GM13976 (cell line): ENCODE results near the gene ATN1.

Experiments used
- DNase-seq: peaks from one replicate; pipeline ENCODE4 v3.0.0; 2012; ENCODE audit warnings: low spot score
- in situ Hi-C: fragments of 300-500 bp; cut with MboI; formaldehyde crosslinking; loops from one replicate; pipeline ENCODE4 v1.12.0; 2022; ENCODE audit warnings: low sequenced_read_pairs, mixed read lengths, inconsistent platforms; ENCODE audit not compliant: unreplicated experiment
- TF ChIP-seq, protein P1 (sequence below): IDR thresholded peaks from 2 replicates; pipeline ENCODE4 v1.5.1; 2012; ENCODE audit warnings: borderline replicate concordance, mild to moderate bottlenecking; ENCODE audit not compliant: insufficient read depth; ENCODE audit errors: extremely low read depth, missing control alignments, control extremely low read depth

Gene ATN1

DNA sequence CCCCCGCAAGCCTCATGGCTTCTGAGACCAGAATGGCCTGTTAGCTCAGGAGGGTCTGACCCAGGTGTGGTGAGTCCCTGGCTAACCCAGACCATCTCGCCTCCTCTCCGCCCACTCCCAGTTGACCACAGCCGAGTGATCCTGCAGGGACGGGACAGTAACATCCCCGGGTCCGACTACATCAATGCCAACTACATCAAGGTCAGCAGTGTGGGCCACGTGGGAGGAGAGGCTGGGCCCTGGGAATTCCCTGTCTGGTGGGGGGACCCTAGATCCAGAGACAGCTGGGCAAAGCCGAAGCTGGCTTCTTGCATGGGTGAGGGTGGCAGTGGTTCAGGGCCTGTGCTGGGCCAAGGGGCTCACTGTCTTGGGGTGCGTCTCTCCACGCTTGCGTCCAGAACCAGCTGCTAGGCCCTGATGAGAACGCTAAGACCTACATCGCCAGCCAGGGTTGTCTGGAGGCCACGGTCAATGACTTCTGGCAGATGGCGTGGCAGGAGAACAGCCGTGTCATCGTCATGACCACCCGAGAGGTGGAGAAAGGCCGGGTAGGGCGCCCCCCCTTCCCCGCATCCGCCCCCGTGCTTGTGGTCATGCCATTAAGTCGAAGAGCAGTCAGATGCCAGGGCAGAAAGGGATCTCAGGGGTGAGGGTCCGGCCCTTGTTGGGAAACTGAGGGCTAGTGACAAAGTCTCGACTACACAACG, 28.4 kb downstream of the ATN1 start:
- TF ChIP-seq, protein P1, sequence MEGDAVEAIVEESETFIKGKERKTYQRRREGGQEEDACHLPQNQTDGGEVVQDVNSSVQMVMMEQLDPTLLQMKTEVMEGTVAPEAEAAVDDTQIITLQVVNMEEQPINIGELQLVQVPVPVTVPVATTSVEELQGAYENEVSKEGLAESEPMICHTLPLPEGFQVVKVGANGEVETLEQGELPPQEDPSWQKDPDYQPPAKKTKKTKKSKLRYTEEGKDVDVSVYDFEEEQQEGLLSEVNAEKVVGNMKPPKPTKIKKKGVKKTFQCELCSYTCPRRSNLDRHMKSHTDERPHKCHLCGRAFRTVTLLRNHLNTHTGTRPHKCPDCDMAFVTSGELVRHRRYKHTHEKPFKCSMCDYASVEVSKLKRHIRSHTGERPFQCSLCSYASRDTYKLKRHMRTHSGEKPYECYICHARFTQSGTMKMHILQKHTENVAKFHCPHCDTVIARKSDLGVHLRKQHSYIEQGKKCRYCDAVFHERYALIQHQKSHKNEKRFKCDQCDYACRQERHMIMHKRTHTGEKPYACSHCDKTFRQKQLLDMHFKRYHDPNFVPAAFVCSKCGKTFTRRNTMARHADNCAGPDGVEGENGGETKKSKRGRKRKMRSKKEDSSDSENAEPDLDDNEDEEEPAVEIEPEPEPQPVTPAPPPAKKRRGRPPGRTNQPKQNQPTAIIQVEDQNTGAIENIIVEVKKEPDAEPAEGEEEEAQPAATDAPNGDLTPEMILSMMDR = no peak
- in situ Hi-C loops = no loop called here

DNA sequence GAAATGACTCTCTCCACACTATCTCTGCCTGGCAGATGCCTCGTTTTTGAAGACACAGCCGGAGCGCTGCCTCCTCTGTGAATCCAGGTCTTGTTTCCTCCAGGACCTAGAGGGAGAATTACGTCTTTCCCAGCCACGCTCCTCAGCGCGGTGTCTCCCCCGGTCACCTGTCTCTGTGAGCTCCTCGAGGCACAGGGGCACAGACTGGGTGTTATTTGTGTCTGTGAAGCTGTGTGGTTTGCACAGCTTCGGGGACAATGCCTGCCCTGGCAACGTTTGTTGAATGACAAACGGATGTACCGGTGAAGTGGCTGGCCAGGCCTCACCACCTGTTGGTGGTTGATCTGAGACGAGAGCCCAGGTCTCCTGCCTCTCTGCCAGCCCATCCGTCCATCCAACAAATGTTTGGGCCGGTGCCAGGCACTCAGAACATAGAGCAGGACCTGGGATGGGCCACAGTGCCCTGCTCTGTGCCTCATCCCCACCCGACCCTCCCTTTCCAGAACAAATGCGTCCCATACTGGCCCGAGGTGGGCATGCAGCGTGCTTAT, 29.5 kb downstream of the ATN1 start:
- in situ Hi-C loops = no loop called here
- DNase-seq = no peak
- TF ChIP-seq, protein P1 = no peak

More for the DNA sequence above, 28.4 kb downstream of the ATN1 start:
- peak; percentile 37 for DNase-seq

DNA sequence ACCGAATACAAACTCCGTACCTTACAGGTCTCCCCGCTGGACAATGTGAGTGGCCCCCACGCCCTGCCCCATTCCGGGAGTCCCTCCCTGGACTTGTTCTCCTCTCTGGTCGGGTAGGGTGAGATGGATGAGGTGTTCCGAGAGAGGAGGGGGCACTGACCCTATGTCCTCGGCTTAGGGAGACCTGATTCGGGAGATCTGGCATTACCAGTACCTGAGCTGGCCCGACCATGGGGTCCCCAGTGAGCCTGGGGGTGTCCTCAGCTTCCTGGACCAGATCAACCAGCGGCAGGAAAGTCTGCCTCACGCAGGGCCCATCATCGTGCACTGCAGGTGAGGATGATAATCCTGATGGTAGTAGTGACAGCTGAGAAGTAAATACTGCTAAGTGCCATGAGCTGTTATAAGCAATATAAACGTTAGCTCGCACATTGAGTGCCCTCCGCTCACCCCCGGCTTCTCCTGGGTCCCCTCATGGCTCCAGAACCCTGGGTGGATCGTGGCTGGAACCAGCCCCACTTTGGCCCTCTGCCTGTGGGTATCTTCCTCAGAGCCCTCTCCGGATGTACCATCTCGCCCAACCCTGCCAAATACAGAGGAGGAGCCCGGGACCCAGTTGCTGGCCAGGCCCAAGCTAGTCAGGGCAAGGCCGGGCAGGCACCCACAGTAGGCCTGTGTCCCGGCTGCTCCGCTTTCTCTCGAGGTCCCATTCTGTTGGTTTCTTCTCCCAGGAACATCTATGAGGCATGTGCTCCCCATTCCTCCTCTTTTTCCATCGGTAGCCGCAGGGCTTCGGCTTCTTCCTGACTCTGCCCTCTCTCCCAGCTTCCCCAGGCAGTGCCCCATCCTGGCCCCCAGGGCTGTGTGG, 30.2 kb downstream of the ATN1 start:
- DNase-seq = no peak
- in situ Hi-C loops = no loop called here
- TF ChIP-seq, protein P1 = no peak

DNA sequence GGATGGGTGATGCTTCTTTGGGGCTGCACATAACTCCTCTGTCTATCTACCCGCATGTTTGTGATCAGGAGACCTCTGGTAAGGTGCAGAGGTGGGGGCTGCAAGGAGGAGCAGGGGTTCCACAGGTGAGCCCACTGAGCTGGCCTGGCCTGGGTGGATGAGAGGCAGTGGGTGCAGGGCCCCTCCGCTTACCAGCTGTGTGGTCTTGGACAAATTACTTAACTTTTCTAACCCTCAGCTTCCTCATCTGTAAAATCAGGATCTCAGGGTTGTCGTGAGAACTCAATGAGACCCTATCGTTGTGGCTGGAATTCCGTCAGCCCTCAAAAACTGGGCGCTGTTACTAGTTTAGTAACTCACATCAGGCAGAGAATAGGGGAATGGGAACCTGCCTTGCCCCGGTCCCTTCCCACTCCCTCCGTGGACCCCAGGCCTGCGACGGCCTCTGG, 30.9 kb downstream of the ATN1 start:
- in situ Hi-C loops = no loop called here
- TF ChIP-seq, protein P1 = no peak
- peak; percentile 33 for DNase-seq

DNA sequence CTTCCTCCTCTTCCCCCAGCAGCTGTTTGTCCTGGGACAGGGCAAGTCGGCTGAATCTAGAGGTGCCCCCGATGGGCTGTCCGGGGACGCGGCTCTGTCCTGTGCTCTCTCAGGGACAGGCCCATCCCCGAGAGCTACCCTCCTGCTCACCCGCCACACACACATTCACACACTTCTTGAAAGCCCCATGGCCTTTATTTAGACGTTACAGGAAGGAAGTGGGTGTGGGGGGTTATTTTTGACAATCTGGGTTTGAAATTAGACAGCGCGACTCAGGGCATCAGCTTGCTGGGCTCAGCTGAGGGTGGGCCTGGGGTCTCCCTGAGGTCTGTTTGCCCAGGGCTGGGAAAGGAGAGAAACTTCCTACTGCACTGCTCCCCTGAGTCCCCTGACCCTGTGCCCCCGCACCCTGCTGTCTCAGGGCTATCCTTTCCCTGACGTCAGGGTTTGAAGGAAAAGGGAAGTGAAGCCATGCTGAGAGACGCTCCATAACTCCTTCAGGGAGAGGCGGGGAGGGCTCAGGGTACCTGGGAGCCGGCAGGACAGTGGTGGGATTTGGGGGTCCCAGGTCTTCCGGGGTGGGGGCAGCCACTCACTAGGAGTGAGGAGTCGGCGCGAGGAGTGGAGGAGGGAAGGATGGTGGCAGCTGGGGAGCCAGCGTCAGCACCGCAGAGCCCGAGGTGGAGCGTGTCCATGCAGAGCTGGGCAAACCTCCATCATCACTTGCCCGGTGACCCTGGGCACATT, 31.5 kb downstream of the ATN1 start:
- TF ChIP-seq, protein P1 = no peak
- in situ Hi-C loops = no loop called here
- peak; percentile 79 for DNase-seq
